HG03066 (cell line): Measurements from ENCODE around the gene SOAT2.

ENCODE experiments used
- ATAC-seq: cut with Tn5 transposase; IDR thresholded peaks from one replicate; pipeline ENCODE4 v1.9.1; 2021; ENCODE audit warnings: low read depth; ENCODE audit not compliant: unreplicated experiment

Gene SOAT2

GRCh38 chr12:53102883-53103807 is at the start of gene SOAT2:
SOAT2 (plus strand) TSS chr12:53103486; CDS start chr12:53103578, 92 bp downstream.
- ATAC-seq, result peak; percentile 53

GRCh38 chr12:53054112-53054878 is 49.0 kb upstream of the SOAT2 start:
- peak; percentile 81 for ATAC-seq

- ATAC-seq, result no peak
Measured at GRCh38 chr12:53055471-53056266, 47.6 kb upstream of the SOAT2 start.

- ATAC-seq, result no peak
Measured at GRCh38 chr12:53056296-53056695, 47.0 kb upstream of the SOAT2 start.

GRCh38 chr12:53056901-53057300 is 46.4 kb upstream of the SOAT2 start:
- ATAC-seq, result no peak

GRCh38 chr12:53057816-53058500 is 45.3 kb upstream of the SOAT2 start:
- ATAC-seq, result no peak

- no peak for ATAC-seq
Measured at GRCh38 chr12:53058674-53059433, 44.4 kb upstream of the SOAT2 start.

- ATAC-seq, result no peak
Measured at GRCh38 chr12:53059434-53060063, 43.7 kb upstream of the SOAT2 start.

GRCh38 chr12:53060064-53060720 is 43.1 kb upstream of the SOAT2 start:
- no peak for ATAC-seq

GRCh38 chr12:53060721-53061276 is 42.5 kb upstream of the SOAT2 start:
- no peak for ATAC-seq

GRCh38 chr12:53061404-53062010 is 41.8 kb upstream of the SOAT2 start:
- no peak for ATAC-seq

- ATAC-seq, result no peak
Measured at GRCh38 chr12:53062011-53062961, 41.0 kb upstream of the SOAT2 start.

GRCh38 chr12:53062977-53063707 is 40.1 kb upstream of the SOAT2 start:
- no peak for ATAC-seq

- ATAC-seq, result no peak
Measured at GRCh38 chr12:53063708-53064612, 39.3 kb upstream of the SOAT2 start.
